HG03066 (cell line): ENCODE results near the gene HMG20A.

Experiments used
- ATAC-seq: cut with Tn5 transposase; IDR thresholded peaks from one replicate; pipeline ENCODE4 v1.9.1; 2021; ENCODE audit warnings: low read depth; ENCODE audit not compliant: unreplicated experiment

Gene HMG20A

GRCh38 chr15:77473328-77473727 is 52.6 kb downstream of the HMG20A start:
- ATAC-seq: no peak

- no peak for ATAC-seq
Observed at GRCh38 chr15:77474310-77474988, 53.8 kb downstream of the HMG20A start.

GRCh38 chr15:77475001-77475400 is 54.3 kb downstream of the HMG20A start:
- no peak for ATAC-seq

- ATAC-seq: no peak
Observed at GRCh38 chr15:77475898-77476297, 55.2 kb downstream of the HMG20A start.

- ATAC-seq: no peak
Observed at GRCh38 chr15:77476995-77477394, 56.3 kb downstream of the HMG20A start.

- ATAC-seq: no peak
Observed at GRCh38 chr15:77478051-77478450, 57.4 kb downstream of the HMG20A start.

- ATAC-seq: no peak
Observed at GRCh38 chr15:77479015-77479414, 58.3 kb downstream of the HMG20A start.

GRCh38 chr15:77480859-77481633 is 60.4 kb downstream of the HMG20A start:
- no peak for ATAC-seq

- ATAC-seq: no peak
Observed at GRCh38 chr15:77481670-77482069, 61.0 kb downstream of the HMG20A start.

- no peak for ATAC-seq
Observed at GRCh38 chr15:77482570-77482969, 61.9 kb downstream of the HMG20A start.

GRCh38 chr15:77483425-77484140 is 62.9 kb downstream of the HMG20A start:
- ATAC-seq: no peak

- ATAC-seq: no peak
Observed at GRCh38 chr15:77484994-77485393, 64.3 kb downstream of the HMG20A start.

GRCh38 chr15:77486542-77487468 is 66.1 kb downstream of the HMG20A start:
- ATAC-seq: no peak

- no peak for ATAC-seq
Observed at GRCh38 chr15:77487469-77487842, 66.8 kb downstream of the HMG20A start.

GRCh38 chr15:77487888-77488287 is 67.2 kb downstream of the HMG20A start:
- no peak for ATAC-seq

- no peak for ATAC-seq
Observed at GRCh38 chr15:77489647-77490046, 69.0 kb downstream of the HMG20A start.

GRCh38 chr15:77493324-77493907 is 72.7 kb downstream of the HMG20A start:
- no peak for ATAC-seq

- ATAC-seq: no peak
Observed at GRCh38 chr15:77494073-77494867, 73.6 kb downstream of the HMG20A start.

GRCh38 chr15:77494964-77495363 is 74.3 kb downstream of the HMG20A start:
- ATAC-seq: no peak
